ENCODE results near the gene BEAN1. TPM values are rescaled to one million over a fixed set of nuclear protein-coding genes. Genes with fewer than 3 reads are reported as not detected.

The BEAN1 gene
- total RNA-seq, 1 donor from 2014 or later = 1.2 TPM

- TF ChIP-seq EZH2 (IDR thresholded peaks at IDR 0.05; ENCODE audit: insufficient read depth, low read length) = no peak
- no peak overlapping the region for H3K27ac Mint-ChIP-seq (ENCODE audit: unreplicated experiment)
- FAIRE-seq (no peak), DNase-seq (ENCODE audit: low read depth) (no peak)
- H3K27me3 Mint-ChIP-seq (ENCODE audit: low read depth, unreplicated experiment) = peaks cover 1% of the 10 kb centered on the region
- H4K20me1 ChIP-seq (ENCODE audit: insufficient read depth, low read length) = no peaks in the 10 kb centered on the region
- no peak overlapping the region for H2AFZ ChIP-seq (ENCODE audit: low read depth, low read length)
- H3K4me2 ChIP-seq (ENCODE audit: low read length) = no peak overlapping the region
- H3K9ac ChIP-seq (ENCODE audit: low read length) = no peak overlapping the region
- no peak overlapping the region for H3K4me3 ChIP-seq (ENCODE audit: insufficient read depth, low read depth, low read length)
- peaks cover 4% of the 10 kb centered on the region for H3K9me3 Mint-ChIP-seq (ENCODE audit: unreplicated experiment)
- no peak overlapping the region for H3K27ac ChIP-seq (ENCODE audit: low read depth, low read length)
- no peaks in the 10 kb centered on the region for H3K36me3 Mint-ChIP-seq (ENCODE audit: low read depth, unreplicated experiment)
- H3K4me3 Mint-ChIP-seq (ENCODE audit: unreplicated experiment) = no peak overlapping the region
- no peaks in the 10 kb centered on the region for H3K27me3 ChIP-seq (ENCODE audit: insufficient read depth, low read length)
- H3K79me2 ChIP-seq (ENCODE audit: insufficient read depth, low read length) = no peaks in the 10 kb centered on the region
- H3K4me1 ChIP-seq (ENCODE audit: insufficient read depth, low read length) = peaks cover 29% of the 10 kb centered on the region
- H3K36me3 ChIP-seq (ENCODE audit: insufficient read depth, low read length) = no peaks in the 10 kb centered on the region
- H3K9me3 ChIP-seq (ENCODE audit: insufficient read depth, low read depth, low read length) = no peaks in the 10 kb centered on the region
- H3K4me1 Mint-ChIP-seq (ENCODE audit: low read depth, unreplicated experiment) = peaks cover 20% of the 10 kb centered on the region
Observed at GRCh38 chr16:66378741-66379570, 48.1 kb upstream of the BEAN1 start.

GRCh38 chr16:66379571-66379941, 47.5 kb upstream of the BEAN1 start:
- H3K27ac ChIP-seq (ENCODE audit: low read depth, low read length) = no peak overlapping the region
- H3K27me3 ChIP-seq (ENCODE audit: insufficient read depth, low read length) = no peaks in the 10 kb centered on the region
- H2AFZ ChIP-seq (ENCODE audit: low read depth, low read length) = no peak overlapping the region
- H3K79me2 ChIP-seq (ENCODE audit: insufficient read depth, low read length) = no peaks in the 10 kb centered on the region
- no peaks in the 10 kb centered on the region for H3K27me3 Mint-ChIP-seq (ENCODE audit: low read depth, unreplicated experiment)
- H3K9me3 Mint-ChIP-seq (ENCODE audit: unreplicated experiment) = peaks cover 4% of the 10 kb centered on the region
- H3K36me3 Mint-ChIP-seq (ENCODE audit: low read depth, unreplicated experiment) = no peaks in the 10 kb centered on the region
- no peak overlapping the region for H3K9ac ChIP-seq (ENCODE audit: low read length)
- no peaks in the 10 kb centered on the region for H3K36me3 ChIP-seq (ENCODE audit: insufficient read depth, low read length)
- H4K20me1 ChIP-seq (ENCODE audit: insufficient read depth, low read length) = no peaks in the 10 kb centered on the region
- DNase-seq (ENCODE audit: low read depth) = no peak
- H3K4me1 Mint-ChIP-seq (ENCODE audit: low read depth, unreplicated experiment) = peaks cover 20% of the 10 kb centered on the region
- H3K4me3 Mint-ChIP-seq (ENCODE audit: unreplicated experiment) = no peak overlapping the region
- no peaks in the 10 kb centered on the region for H3K9me3 ChIP-seq (ENCODE audit: insufficient read depth, low read depth, low read length)
- no peak overlapping the region for H3K4me3 ChIP-seq (ENCODE audit: insufficient read depth, low read depth, low read length)
- no peak overlapping the region for H3K27ac Mint-ChIP-seq (ENCODE audit: unreplicated experiment)
- no peak overlapping the region for H3K4me2 ChIP-seq (ENCODE audit: low read length)
- peaks cover 29% of the 10 kb centered on the region for H3K4me1 ChIP-seq (ENCODE audit: insufficient read depth, low read length)
- TF ChIP-seq CTCF (IDR thresholded peaks at IDR 0.05; ENCODE audit: insufficient read depth, low read depth, low read length) (no peak), EZH2 (IDR thresholded peaks at IDR 0.05; ENCODE audit: insufficient read depth, low read length) (no peak)
- FAIRE-seq = no peak

- Histone ChIP-seq H3K27ac (ENCODE audit: low read depth, low read length) (no peak overlapping the region), H4K20me1 (ENCODE audit: insufficient read depth, low read length) (no peaks in the 10 kb centered on the region), H3K9ac (ENCODE audit: low read length) (no peak overlapping the region), H3K4me3 (ENCODE audit: insufficient read depth, low read depth, low read length) (no peak overlapping the region), H3K4me1 (ENCODE audit: insufficient read depth, low read length) (peaks cover 29% of the 10 kb centered on the region), H3K9me3 (ENCODE audit: insufficient read depth, low read depth, low read length) (no peaks in the 10 kb centered on the region), H3K4me2 (ENCODE audit: low read length) (no peak overlapping the region), H3K79me2 (ENCODE audit: insufficient read depth, low read length) (no peaks in the 10 kb centered on the region), H2AFZ (ENCODE audit: low read depth, low read length) (no peak overlapping the region), H3K27me3 (ENCODE audit: insufficient read depth, low read length) (no peaks in the 10 kb centered on the region), H3K36me3 (ENCODE audit: insufficient read depth, low read length) (no peaks in the 10 kb centered on the region)
- Mint-ChIP-seq H3K27me3 (ENCODE audit: low read depth, unreplicated experiment) (no peaks in the 10 kb centered on the region), H3K9me3 (ENCODE audit: unreplicated experiment) (peaks cover 5% of the 10 kb centered on the region), H3K4me1 (ENCODE audit: low read depth, unreplicated experiment) (peaks cover 20% of the 10 kb centered on the region), H3K4me3 (ENCODE audit: unreplicated experiment) (no peak overlapping the region), H3K36me3 (ENCODE audit: low read depth, unreplicated experiment) (no peaks in the 10 kb centered on the region), H3K27ac (ENCODE audit: unreplicated experiment) (no peak overlapping the region)
- FAIRE-seq = no peak
- TF ChIP-seq CTCF (IDR thresholded peaks at IDR 0.05; ENCODE audit: insufficient read depth, low read depth, low read length) = no peak
- no peak for TF ChIP-seq EZH2 (IDR thresholded peaks at IDR 0.05; ENCODE audit: insufficient read depth, low read length)
- no peak for DNase-seq (ENCODE audit: low read depth)
Observed at GRCh38 chr16:66380421-66380820, 46.7 kb upstream of the BEAN1 start.

All from astrocyte (in vitro differentiated cells and primary cell).